Effector memory CD4-positive, alpha-beta T cell (primary cell): ENCODE results near the gene ATP8B1.

Source experiments
- DNase-seq, 3 donors: peaks; one replicate each; pipeline ENCODE4 v3.0.0-alpha.2; 2020
- H3K27ac ChIP-seq: 2 replicates; pipeline ENCODE4 v1.7.0; 2013; ENCODE audit warnings: mild to moderate bottlenecking, low read length, moderate library complexity; ENCODE audit not compliant: insufficient read depth, poor library complexity, severe bottlenecking
- H3K27me3 ChIP-seq: replicated peaks from 2 replicates; pipeline ENCODE4 v1.7.0; 2013; ENCODE audit warnings: mild to moderate bottlenecking, low read length; ENCODE audit not compliant: insufficient read depth, control insufficient read depth, poor library complexity, severe bottlenecking
- H3K36me3 ChIP-seq: 2 replicates; pipeline ENCODE4 v1.7.0; 2013; ENCODE audit warnings: mild to moderate bottlenecking, low read length, moderate library complexity; ENCODE audit not compliant: control insufficient read depth, insufficient read depth
- H3K4me1 ChIP-seq: 2 replicates; pipeline ENCODE4 v1.7.0; 2013; ENCODE audit warnings: low read length, mild to moderate bottlenecking; ENCODE audit not compliant: control insufficient read depth, insufficient read depth, poor library complexity, severe bottlenecking
- H3K4me3 ChIP-seq: 2 replicates; pipeline ENCODE4 v1.7.0; 2013; ENCODE audit warnings: low read length, low read depth, mild to moderate bottlenecking; ENCODE audit not compliant: insufficient read depth, poor library complexity, severe bottlenecking
- H3K9me3 ChIP-seq: 2 replicates; pipeline ENCODE4 v1.7.0; 2013; ENCODE audit warnings: mild to moderate bottlenecking, low read length, moderate library complexity; ENCODE audit not compliant: control insufficient read depth

Gene ATP8B1

GRCh38 chr18:57635003-57635822 is 167.9 kb downstream of the ATP8B1 start:
- Histone ChIP-seq H3K27me3 (no peaks in the 10 kb centered on the region), H3K4me1 (peaks cover 6% of the 10 kb centered on the region), H3K9me3 (no peaks in the 10 kb centered on the region), H3K4me3 (no peak overlapping the region), H3K36me3 (no peaks in the 10 kb centered on the region), H3K27ac (no peak overlapping the region)
- DNase-seq = no peak

- H3K27ac ChIP-seq = no peak overlapping the region
These were observed 171.4 kb downstream of the ATP8B1 start for GRCh38 chr18:57631697-57632096.

GRCh38 chr18:57630754-57631595 is 172.1 kb downstream of the ATP8B1 start:
- no peaks in the 10 kb centered on the region for H3K36me3 ChIP-seq
- peak overlapping the region; percentile 89 for H3K4me3 ChIP-seq
- peaks cover 10% of the 10 kb centered on the region for H3K4me1 ChIP-seq
- H3K9me3 ChIP-seq = no peaks in the 10 kb centered on the region
- peak overlapping the region; percentile 71 for H3K27ac ChIP-seq
- H3K27me3 ChIP-seq = no peaks in the 10 kb centered on the region
- DNase-seq = no peak

More at GRCh38 chr18:57631697-57632096, 171.4 kb downstream of the ATP8B1 start:
- H3K9me3 ChIP-seq = no peaks in the 10 kb centered on the region
- peaks cover 10% of the 10 kb centered on the region for H3K4me1 ChIP-seq
- no peak for DNase-seq
- no peaks in the 10 kb centered on the region for H3K27me3 ChIP-seq
- H3K4me3 ChIP-seq = no peak overlapping the region
- no peaks in the 10 kb centered on the region for H3K36me3 ChIP-seq

- Histone ChIP-seq H3K27ac (peak overlapping the region; percentile 71), H3K4me3 (peak overlapping the region; percentile 89), H3K4me1 (peaks cover 10% of the 10 kb centered on the region), H3K36me3 (no peaks in the 10 kb centered on the region), H3K9me3 (no peaks in the 10 kb centered on the region), H3K27me3 (no peaks in the 10 kb centered on the region)
- peak; percentile 88 to 93 (median 90) for DNase-seq
These were observed 172.9 kb downstream of the ATP8B1 start for GRCh38 chr18:57630002-57630753.

- no peaks in the 10 kb centered on the region for H3K27me3 ChIP-seq
- no peaks in the 10 kb centered on the region for H3K36me3 ChIP-seq
- H3K4me3 ChIP-seq = peak overlapping the region; percentile 89
- no peak overlapping the region for H3K27ac ChIP-seq
- DNase-seq = no peak
- peaks cover 10% of the 10 kb centered on the region for H3K4me1 ChIP-seq
- no peaks in the 10 kb centered on the region for H3K9me3 ChIP-seq
These were observed 173.7 kb downstream of the ATP8B1 start for GRCh38 chr18:57629422-57629821.

GRCh38 chr18:57627488-57627887 is 175.6 kb downstream of the ATP8B1 start:
- Histone ChIP-seq H3K4me3 (no peak overlapping the region), H3K9me3 (no peaks in the 10 kb centered on the region), H3K27ac (no peak overlapping the region), H3K27me3 (no peaks in the 10 kb centered on the region), H3K4me1 (peaks cover 10% of the 10 kb centered on the region), H3K36me3 (no peaks in the 10 kb centered on the region)
- no peak for DNase-seq

GRCh38 chr18:57624988-57625387 is 178.1 kb downstream of the ATP8B1 start:
- H3K4me1 ChIP-seq = peaks cover 14% of the 10 kb centered on the region
- H3K27me3 ChIP-seq = no peaks in the 10 kb centered on the region
- H3K4me3 ChIP-seq = no peak overlapping the region
- no peaks in the 10 kb centered on the region for H3K36me3 ChIP-seq
- no peak for DNase-seq
- no peaks in the 10 kb centered on the region for H3K9me3 ChIP-seq
- no peak overlapping the region for H3K27ac ChIP-seq

- H3K36me3 ChIP-seq = peaks cover 5% of the 10 kb centered on the region
- peaks cover 14% of the 10 kb centered on the region for H3K4me1 ChIP-seq
- H3K27me3 ChIP-seq = no peaks in the 10 kb centered on the region
- DNase-seq = peak in 1 of 3 donors; percentile 11
- no peaks in the 10 kb centered on the region for H3K9me3 ChIP-seq
- peak overlapping the region; percentile 67 for H3K4me3 ChIP-seq
- H3K27ac ChIP-seq = peak overlapping the region; percentile 85
These were observed 181.9 kb downstream of the ATP8B1 start for GRCh38 chr18:57621246-57621604.

- Histone ChIP-seq H3K36me3 (peaks cover 11% of the 10 kb centered on the region), H3K27me3 (no peaks in the 10 kb centered on the region), H3K4me1 (peaks cover 14% of the 10 kb centered on the region), H3K9me3 (no peaks in the 10 kb centered on the region), H3K27ac (no peak overlapping the region), H3K4me3 (no peak overlapping the region)
- no peak for DNase-seq
These were observed 183.2 kb downstream of the ATP8B1 start for GRCh38 chr18:57619876-57620275.
